Measurements from ENCODE around the gene GDF15.

The GDF15 gene

GRCh38 chr19:18419699-18420460 is 33.9 kb downstream of the GDF15 start:
- DNase-seq, result no peak

GRCh38 chr19:18420930-18421329 is 35.0 kb downstream of the GDF15 start:
- DNase-seq, result no peak

- DNase-seq, result no peak
These were observed 35.5 kb downstream of the GDF15 start for GRCh38 chr19:18421371-18421959.

GRCh38 chr19:18422530-18423191 is 36.7 kb downstream of the GDF15 start:
- peak; percentile 54 for DNase-seq

- DNase-seq, result no peak
These were observed 37.5 kb downstream of the GDF15 start for GRCh38 chr19:18423258-18424020.

GRCh38 chr19:18424122-18424889 is 38.3 kb downstream of the GDF15 start:
- no peak for DNase-seq

- no peak for DNase-seq
These were observed 39.0 kb downstream of the GDF15 start for GRCh38 chr19:18424890-18425514.

GRCh38 chr19:18425515-18426415 is 39.8 kb downstream of the GDF15 start:
- no peak for DNase-seq

GRCh38 chr19:18426416-18426767 is 40.4 kb downstream of the GDF15 start:
- no peak for DNase-seq

- DNase-seq, result no peak
These were observed 41.3 kb downstream of the GDF15 start for GRCh38 chr19:18427080-18427742.

- DNase-seq, result no peak
These were observed 41.8 kb downstream of the GDF15 start for GRCh38 chr19:18427743-18428113.

- no peak for DNase-seq
These were observed 42.3 kb downstream of the GDF15 start for GRCh38 chr19:18428173-18428786.

- DNase-seq, result peak; percentile 79
These were observed 43.1 kb downstream of the GDF15 start for GRCh38 chr19:18428787-18429674.

GRCh38 chr19:18429717-18430416 is 43.9 kb downstream of the GDF15 start:
- DNase-seq, result no peak

GRCh38 chr19:18430417-18431144 is 44.6 kb downstream of the GDF15 start:
- no peak for DNase-seq

GRCh38 chr19:18431351-18432197 is 45.6 kb downstream of the GDF15 start:
- DNase-seq, result no peak
